GM21723 (cell line): ENCODE measurements around the gene PIK3C3.
"Not testable (repeated sequence)": the region's sequence is repeated elsewhere in the genome, so short reads cannot be mapped to it uniquely, and the experiment has no call there.

Experiments used
- ATAC-seq: cut with Tn5 transposase; IDR thresholded peaks from one replicate; pipeline ENCODE4 v1.9.1; 2021; ENCODE audit warnings: mild to moderate bottlenecking, moderate library complexity; ENCODE audit not compliant: unreplicated experiment

The PIK3C3 gene

GRCh38 chr18:42068030-42068429 is 113.0 kb downstream of the PIK3C3 start:
- ATAC-seq, result no peak

GRCh38 chr18:42069036-42069435 is 114.0 kb downstream of the PIK3C3 start:
- ATAC-seq, result no peak

- ATAC-seq, result no peak
These were observed 117.4 kb downstream of the PIK3C3 start for GRCh38 chr18:42072407-42072806.

GRCh38 chr18:42074704-42075103 is 119.7 kb downstream of the PIK3C3 start:
- no peak for ATAC-seq

- no peak for ATAC-seq
These were observed 123.7 kb downstream of the PIK3C3 start for GRCh38 chr18:42078711-42079110.

- no peak for ATAC-seq
These were observed 125.3 kb downstream of the PIK3C3 start for GRCh38 chr18:42080340-42080739.

- ATAC-seq, result no peak
These were observed 127.6 kb downstream of the PIK3C3 start for GRCh38 chr18:42082415-42083234.

GRCh38 chr18:42086288-42086687 is 131.3 kb downstream of the PIK3C3 start:
- ATAC-seq, result no peak

- no peak for ATAC-seq
These were observed 132.2 kb downstream of the PIK3C3 start for GRCh38 chr18:42087235-42087634.

GRCh38 chr18:42087876-42088275 is 132.8 kb downstream of the PIK3C3 start:
- ATAC-seq, result no peak

GRCh38 chr18:42092848-42093247 is 137.8 kb downstream of the PIK3C3 start:
- ATAC-seq, result no peak

- ATAC-seq, result no peak
These were observed 139.8 kb downstream of the PIK3C3 start for GRCh38 chr18:42094875-42095274.

- no peak for ATAC-seq
These were observed 140.8 kb downstream of the PIK3C3 start for GRCh38 chr18:42095732-42096377.

GRCh38 chr18:42100248-42100647 is 145.2 kb downstream of the PIK3C3 start:
- ATAC-seq, result no peak

- ATAC-seq, result no peak
These were observed 145.9 kb downstream of the PIK3C3 start for GRCh38 chr18:42100911-42101310.

GRCh38 chr18:42105394-42105793 is 150.4 kb downstream of the PIK3C3 start:
- no peak for ATAC-seq

GRCh38 chr18:42106784-42107183 is 151.8 kb downstream of the PIK3C3 start:
- ATAC-seq, result no peak

GRCh38 chr18:42107287-42107686 is 152.3 kb downstream of the PIK3C3 start:
- no peak for ATAC-seq

- ATAC-seq, result no peak
These were observed 152.8 kb downstream of the PIK3C3 start for GRCh38 chr18:42107691-42108450.

- not testable (repeated sequence) for ATAC-seq
These were observed 157.1 kb downstream of the PIK3C3 start for GRCh38 chr18:42112147-42112546.

- no peak for ATAC-seq
These were observed 157.8 kb downstream of the PIK3C3 start for GRCh38 chr18:42112657-42113420.
